ENCODE results near the gene SEMA3E. TPM values are rescaled to one million over a fixed set of nuclear protein-coding genes. Genes with fewer than 3 reads are reported as not detected.

SEMA3E gene
- polyA plus RNA-seq, 1 donor from 2014 or later, result 0.98 TPM

DNA sequence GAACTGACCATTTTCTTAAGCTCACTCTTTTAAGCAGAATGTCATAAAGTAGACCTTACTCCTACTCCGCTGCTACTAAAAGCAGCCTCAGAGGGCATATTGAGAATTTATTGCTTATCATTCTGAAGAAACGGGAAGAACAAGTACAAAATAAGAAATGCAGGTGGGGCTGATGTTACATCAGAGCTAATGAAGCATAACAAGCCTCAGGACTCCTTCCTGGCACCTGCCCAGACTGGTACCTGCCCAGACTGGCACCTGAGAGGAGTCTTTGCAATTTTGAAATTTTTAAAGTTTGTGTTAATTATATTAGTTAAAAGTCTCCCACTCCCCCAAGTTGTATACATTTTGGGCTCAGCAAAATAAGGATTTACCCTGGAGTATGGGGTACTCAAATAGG is 162.4 kb downstream of the SEMA3E start:
- no peak overlapping the region for H2AFZ ChIP-seq (ENCODE audit: low read depth, low read length)
- no peak overlapping the region for H3K4me2 ChIP-seq (ENCODE audit: low read length)
- H3K4me3 ChIP-seq (ENCODE audit: low read length), result no peak overlapping the region
- H3K9ac ChIP-seq (ENCODE audit: low read length), result no peak overlapping the region
- H4K20me1 ChIP-seq (ENCODE audit: insufficient read depth), result no peaks in the 10 kb centered on the region
- H3F3A ChIP-seq (ENCODE audit: insufficient read depth, low read length, poor library complexity, severe bottlenecking), result no peaks in the 10 kb centered on the region
- TF ChIP-seq EZH2 (IDR thresholded peaks at IDR 0.05; ENCODE audit: borderline replicate concordance, insufficient read depth, low read length, poor library complexity, severe bottlenecking), result no peak
- H3K36me3 ChIP-seq (ENCODE audit: insufficient read depth, low read length), result no peaks in the 10 kb centered on the region
- no peaks in the 10 kb centered on the region for H3K9me3 ChIP-seq (ENCODE audit: low read length)
- no peak overlapping the region for H3K27ac ChIP-seq (ENCODE audit: low read length)
- H3K9me2 ChIP-seq (ENCODE audit: insufficient read depth, low read length), result no peaks in the 10 kb centered on the region
- H3K79me2 ChIP-seq (replicated peaks; ENCODE audit: insufficient read depth, low read length), result no peaks in the 10 kb centered on the region
- H3K27me3 ChIP-seq (ENCODE audit: insufficient read depth, low read depth, low read length), result no peaks in the 10 kb centered on the region

- no peaks in the 10 kb centered on the region for H3K79me2 ChIP-seq (replicated peaks; ENCODE audit: insufficient read depth, low read length)
- H4K20me1 ChIP-seq (ENCODE audit: insufficient read depth), result no peaks in the 10 kb centered on the region
- H3K4me3 ChIP-seq (ENCODE audit: low read length), result no peak overlapping the region
- no peaks in the 10 kb centered on the region for H3K27me3 ChIP-seq (ENCODE audit: insufficient read depth, low read depth, low read length)
- no peak overlapping the region for H3K4me2 ChIP-seq (ENCODE audit: low read length)
- H3F3A ChIP-seq (ENCODE audit: insufficient read depth, low read length, poor library complexity, severe bottlenecking), result no peaks in the 10 kb centered on the region
- no peaks in the 10 kb centered on the region for H3K9me2 ChIP-seq (ENCODE audit: insufficient read depth, low read length)
- no peak overlapping the region for H3K9ac ChIP-seq (ENCODE audit: low read length)
- no peaks in the 10 kb centered on the region for H3K36me3 ChIP-seq (ENCODE audit: insufficient read depth, low read length)
- H3K27ac ChIP-seq (ENCODE audit: low read length), result no peak overlapping the region
- TF ChIP-seq SMC3 (conservative IDR thresholded peaks at IDR 0.05; ENCODE audit: poor library complexity) (no peak), POLR2AphosphoS5 (IDR thresholded peaks at IDR 0.05) (no peak), CTCF (IDR thresholded peaks at IDR 0.05; ENCODE audit: poor library complexity, severe bottlenecking) (no peak), TAF1 (IDR thresholded peaks at IDR 0.05; ENCODE audit: low read depth) (no peak), RAD21 (conservative IDR thresholded peaks at IDR 0.05) (no peak), MXI1 (conservative IDR thresholded peaks at IDR 0.05; ENCODE audit: poor library complexity, severe bottlenecking) (no peak), EZH2 (IDR thresholded peaks at IDR 0.05; ENCODE audit: borderline replicate concordance, insufficient read depth, low read length, poor library complexity, severe bottlenecking) (no peak), EP300 (conservative IDR thresholded peaks at IDR 0.05; ENCODE audit: poor library complexity, severe bottlenecking) (no peak)
- TF ChIP-seq, protein P1, sequence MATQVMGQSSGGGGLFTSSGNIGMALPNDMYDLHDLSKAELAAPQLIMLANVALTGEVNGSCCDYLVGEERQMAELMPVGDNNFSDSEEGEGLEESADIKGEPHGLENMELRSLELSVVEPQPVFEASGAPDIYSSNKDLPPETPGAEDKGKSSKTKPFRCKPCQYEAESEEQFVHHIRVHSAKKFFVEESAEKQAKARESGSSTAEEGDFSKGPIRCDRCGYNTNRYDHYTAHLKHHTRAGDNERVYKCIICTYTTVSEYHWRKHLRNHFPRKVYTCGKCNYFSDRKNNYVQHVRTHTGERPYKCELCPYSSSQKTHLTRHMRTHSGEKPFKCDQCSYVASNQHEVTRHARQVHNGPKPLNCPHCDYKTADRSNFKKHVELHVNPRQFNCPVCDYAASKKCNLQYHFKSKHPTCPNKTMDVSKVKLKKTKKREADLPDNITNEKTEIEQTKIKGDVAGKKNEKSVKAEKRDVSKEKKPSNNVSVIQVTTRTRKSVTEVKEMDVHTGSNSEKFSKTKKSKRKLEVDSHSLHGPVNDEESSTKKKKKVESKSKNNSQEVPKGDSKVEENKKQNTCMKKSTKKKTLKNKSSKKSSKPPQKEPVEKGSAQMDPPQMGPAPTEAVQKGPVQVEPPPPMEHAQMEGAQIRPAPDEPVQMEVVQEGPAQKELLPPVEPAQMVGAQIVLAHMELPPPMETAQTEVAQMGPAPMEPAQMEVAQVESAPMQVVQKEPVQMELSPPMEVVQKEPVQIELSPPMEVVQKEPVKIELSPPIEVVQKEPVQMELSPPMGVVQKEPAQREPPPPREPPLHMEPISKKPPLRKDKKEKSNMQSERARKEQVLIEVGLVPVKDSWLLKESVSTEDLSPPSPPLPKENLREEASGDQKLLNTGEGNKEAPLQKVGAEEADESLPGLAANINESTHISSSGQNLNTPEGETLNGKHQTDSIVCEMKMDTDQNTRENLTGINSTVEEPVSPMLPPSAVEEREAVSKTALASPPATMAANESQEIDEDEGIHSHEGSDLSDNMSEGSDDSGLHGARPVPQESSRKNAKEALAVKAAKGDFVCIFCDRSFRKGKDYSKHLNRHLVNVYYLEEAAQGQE (IDR thresholded peaks at IDR 0.05; ENCODE audit: borderline replicate concordance), result no peak
- H3K9me3 ChIP-seq (ENCODE audit: low read length), result no peaks in the 10 kb centered on the region
- no peak overlapping the region for H2AFZ ChIP-seq (ENCODE audit: low read depth, low read length)
Measured at GRCh38 chr7:83484826-83485225, 164.1 kb downstream of the SEMA3E start.

GRCh38 chr7:83484266-83484665 is 164.7 kb downstream of the SEMA3E start:
- H3K27me3 ChIP-seq (ENCODE audit: insufficient read depth, low read depth, low read length), result no peaks in the 10 kb centered on the region
- no peaks in the 10 kb centered on the region for H4K20me1 ChIP-seq (ENCODE audit: insufficient read depth)
- H2AFZ ChIP-seq (ENCODE audit: low read depth, low read length), result no peak overlapping the region
- TF ChIP-seq RAD21 (conservative IDR thresholded peaks at IDR 0.05) (no peak), MXI1 (conservative IDR thresholded peaks at IDR 0.05; ENCODE audit: poor library complexity, severe bottlenecking) (no peak), SMC3 (conservative IDR thresholded peaks at IDR 0.05; ENCODE audit: poor library complexity) (no peak), EZH2 (IDR thresholded peaks at IDR 0.05; ENCODE audit: borderline replicate concordance, insufficient read depth, low read length, poor library complexity, severe bottlenecking) (no peak), TAF1 (IDR thresholded peaks at IDR 0.05; ENCODE audit: low read depth) (no peak), EP300 (conservative IDR thresholded peaks at IDR 0.05; ENCODE audit: poor library complexity, severe bottlenecking) (no peak), CTCF (IDR thresholded peaks at IDR 0.05; ENCODE audit: poor library complexity, severe bottlenecking) (no peak), POLR2AphosphoS5 (IDR thresholded peaks at IDR 0.05) (no peak)
- TF ChIP-seq, protein P1 (IDR thresholded peaks at IDR 0.05; ENCODE audit: borderline replicate concordance), result no peak
- no peak overlapping the region for H3K9ac ChIP-seq (ENCODE audit: low read length)
- no peak overlapping the region for H3K4me2 ChIP-seq (ENCODE audit: low read length)
- H3F3A ChIP-seq (ENCODE audit: insufficient read depth, low read length, poor library complexity, severe bottlenecking), result no peaks in the 10 kb centered on the region
- H3K36me3 ChIP-seq (ENCODE audit: insufficient read depth, low read length), result no peaks in the 10 kb centered on the region
- H3K4me3 ChIP-seq (ENCODE audit: low read length), result no peak overlapping the region
- H3K79me2 ChIP-seq (replicated peaks; ENCODE audit: insufficient read depth, low read length), result no peaks in the 10 kb centered on the region
- H3K27ac ChIP-seq (ENCODE audit: low read length), result no peak overlapping the region
- H3K9me2 ChIP-seq (ENCODE audit: insufficient read depth, low read length), result no peaks in the 10 kb centered on the region
- no peaks in the 10 kb centered on the region for H3K9me3 ChIP-seq (ENCODE audit: low read length)

All from neural cell (in vitro differentiated cells).